Muscle of arm (tissue), 12 donors: ENCODE results near the gene TARM1. TPM values are rescaled to one million over a fixed set of nuclear protein-coding genes. Genes with fewer than 3 reads are reported as not detected.

ENCODE experiments used
- DNase-seq: peaks from one replicate; pipeline ENCODE4 v3.0.0-alpha.2; 2013
- polyA plus RNA-seq, 12 donors: library from polyadenylated mRNA; unstranded; fragments of 120-200 nt; gene quantifications; one replicate each; pipeline ENCODE4 v1.2.1, GENCODE V29; 2013; ENCODE audit not compliant: insufficient read length in 12 of 12

TARM1 gene
- polyA plus RNA-seq, 12 donors: 0.19 to 0.23 TPM; not detected in 10

- DNase-seq: no peak
Observed at GRCh38 chr19:54035215-54036178, 45.7 kb downstream of the TARM1 start.

GRCh38 chr19:54030895-54031586 is 50.1 kb downstream of the TARM1 start:
- no peak for DNase-seq

DNA sequence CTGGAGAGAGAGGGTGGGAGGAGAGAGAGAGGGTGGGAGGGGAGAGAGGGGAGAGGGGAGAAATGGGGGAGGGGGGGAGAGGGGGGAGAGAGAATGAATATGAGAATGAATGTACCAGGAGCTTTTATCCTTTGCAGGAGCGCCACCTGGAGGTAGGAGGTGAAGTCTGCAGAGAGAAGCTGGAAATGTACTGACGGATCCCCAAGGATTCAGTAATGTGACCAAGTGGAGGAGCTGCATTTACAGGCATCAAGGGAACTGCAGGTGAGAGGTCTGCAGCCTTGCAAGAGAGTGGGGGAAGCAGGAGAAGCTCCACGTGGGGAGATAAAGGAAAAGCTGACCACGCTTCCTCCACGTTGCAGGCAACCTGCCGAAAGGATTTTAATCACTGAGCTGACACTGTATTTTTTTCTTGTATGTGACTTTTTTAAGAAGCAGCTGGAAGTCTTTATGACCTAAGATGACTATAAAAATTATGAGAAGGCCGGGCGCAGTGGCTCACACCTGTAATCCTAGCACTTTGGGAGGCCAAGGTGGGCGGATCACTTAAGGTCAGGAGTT is 51.2 kb downstream of the TARM1 start:
- no peak for DNase-seq

GRCh38 chr19:54029301-54029700 is 51.9 kb downstream of the TARM1 start:
- DNase-seq: no peak

DNA sequence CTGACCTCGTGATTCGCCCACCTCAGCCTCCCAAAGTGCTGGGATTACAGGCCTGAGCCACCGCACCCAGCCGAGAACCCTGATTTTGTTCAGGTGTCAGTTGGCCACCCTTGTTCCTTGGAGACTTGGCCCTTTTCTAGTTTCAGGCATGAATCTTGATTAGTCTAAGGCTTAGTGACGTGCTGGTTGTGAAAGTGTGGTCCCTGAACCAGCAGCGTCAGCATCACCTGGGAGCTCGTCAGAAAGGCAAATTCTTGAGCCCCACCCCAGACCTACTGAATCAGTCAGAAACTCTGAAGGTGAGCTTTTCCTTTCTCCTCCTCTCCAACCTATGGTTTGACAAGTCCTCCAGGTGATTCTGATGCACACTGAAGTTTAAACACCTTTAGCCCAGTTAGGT is 54.5 kb downstream of the TARM1 start:
- DNase-seq: no peak

DNA sequence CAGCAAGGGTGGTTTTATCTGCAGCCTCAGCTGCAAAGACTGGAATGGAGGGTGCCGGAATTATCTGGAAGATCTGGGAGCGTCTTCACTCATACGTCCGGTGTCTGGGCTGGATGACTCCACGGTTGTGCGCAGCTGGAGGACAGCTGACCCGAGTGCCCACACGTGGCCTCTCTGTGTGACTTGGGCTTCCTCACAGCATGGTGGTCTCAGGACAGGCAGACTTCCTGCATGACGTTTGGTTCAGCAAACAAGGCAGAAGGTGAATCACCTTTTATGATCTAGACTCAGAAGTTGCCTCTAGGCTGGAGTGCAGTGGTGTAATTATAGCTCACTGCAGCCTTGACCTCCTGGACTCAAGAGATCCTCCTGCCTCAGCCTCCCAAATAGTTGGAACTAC is 56.5 kb downstream of the TARM1 start:
- DNase-seq: no peak

GRCh38 chr19:54023191-54023590 is 58.0 kb downstream of the TARM1 start:
- DNase-seq: no peak

DNA sequence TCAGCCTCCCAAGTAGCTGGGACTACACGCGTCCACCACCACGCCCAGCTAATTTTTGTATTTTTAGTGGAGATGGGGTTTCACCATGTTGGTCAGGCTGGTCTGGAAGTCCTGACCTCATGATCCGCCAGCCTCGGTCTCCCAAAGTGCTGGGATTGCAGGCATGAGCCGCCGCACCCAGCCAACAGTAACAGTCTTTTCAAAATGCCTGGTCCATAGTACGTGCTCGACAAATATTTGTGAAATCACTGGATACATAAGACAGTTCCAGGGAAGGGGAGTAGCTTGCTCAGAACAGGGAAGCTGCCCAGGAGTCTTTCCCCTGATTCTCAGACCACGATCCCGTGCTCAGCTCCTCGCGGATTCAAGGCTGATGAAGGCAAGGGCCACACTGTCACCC is 59.2 kb downstream of the TARM1 start:
- DNase-seq: no peak

- DNase-seq: no peak
Observed at GRCh38 chr19:54021363-54021762, 59.8 kb downstream of the TARM1 start.

Other genes with a start within 250 kb of the TARM1 start
- 1,000 to 10,000 TPM in 1 of 12 donors, 100 to 1,000 TPM in 11; 129 to 1,426 (median 184) TPM for gene MYADM, start 213.5 kb downstream of the TARM1 start, polyA plus RNA-seq
- gene PRKCG, start 199.2 kb downstream of the TARM1 start, polyA plus RNA-seq: 1 to 10 TPM in 2 of 12 donors, under 1 TPM in 6, not detected in 4; 0.09 to 4.5 (median 0.21) TPM
- gene CACNG7, start 172.1 kb downstream of the TARM1 start, polyA plus RNA-seq: under 1 TPM in 10 of 12 donors, not detected in 2; 0.14 to 0.34 (median 0.29) TPM
- 1 to 10 TPM in 3 of 12 donors, under 1 TPM in 7, not detected in 2; 0.29 to 1.4 (median 0.72) TPM for gene CACNG8, start 118.4 kb downstream of the TARM1 start, polyA plus RNA-seq
- 10 to 100 TPM in 11 of 12 donors, not detected in 1; 11.9 to 53.5 (median 26.8) TPM for gene CACNG6, start 89.7 kb downstream of the TARM1 start, polyA plus RNA-seq
- gene VSTM1, start 17.5 kb downstream of the TARM1 start, polyA plus RNA-seq: under 1 TPM in 3 of 12 donors, not detected in 9; 0.34 to 0.77 (median 0.37) TPM
- 1 to 10 TPM in 1 of 12 donors, under 1 TPM in 8, not detected in 3; 0.09 to 1.5 (median 0.32) TPM for gene OSCAR, start 19.4 kb upstream of the TARM1 start, polyA plus RNA-seq
- gene NDUFA3, start 21.5 kb upstream of the TARM1 start, polyA plus RNA-seq: 100 to 1,000 TPM in 4 of 12 donors, 10 to 100 TPM in 7, not detected in 1; 80.2 to 127 (median 95.8) TPM
- gene TFPT, start 34.3 kb upstream of the TARM1 start, polyA plus RNA-seq: 10 to 100 TPM in 11 of 12 donors, not detected in 1; 10.6 to 16.6 (median 12.5) TPM
- 10 to 100 TPM in 11 of 12 donors, not detected in 1; 40.3 to 64.0 (median 43.6) TPM for gene PRPF31, start 34.4 kb upstream of the TARM1 start, polyA plus RNA-seq
- gene CNOT3, start 56.4 kb upstream of the TARM1 start, polyA plus RNA-seq: 100 to 1,000 TPM in 1 of 12 donors, 10 to 100 TPM in 11; 29.8 to 595 (median 38.1) TPM
- gene LENG1, start 78.4 kb upstream of the TARM1 start, polyA plus RNA-seq: 10 to 100 TPM in 2 of 12 donors, 1 to 10 TPM in 9, not detected in 1; 6.1 to 11.9 (median 7.3) TPM
- 10 to 100 TPM in 1 of 12 donors, 1 to 10 TPM in 10, not detected in 1; 1.6 to 35.1 (median 3.5) TPM for gene TMC4, start 91.8 kb upstream of the TARM1 start, polyA plus RNA-seq
- 10 to 100 TPM in 11 of 12 donors, not detected in 1; 17.0 to 85.5 (median 27.2) TPM for gene MBOAT7, start 108.2 kb upstream of the TARM1 start, polyA plus RNA-seq
- gene TSEN34, start 109.9 kb upstream of the TARM1 start, polyA plus RNA-seq: 10 to 100 TPM in 11 of 12 donors, not detected in 1; 21.8 to 51.7 (median 29.9) TPM
- 1,000 to 10,000 TPM; 1,267 to 2,301 (median 1,915) TPM for gene RPS9, start 119.5 kb upstream of the TARM1 start, polyA plus RNA-seq
- gene LILRB3, start 141.6 kb upstream of the TARM1 start, polyA plus RNA-seq: 1 to 10 TPM in 10 of 12 donors, not detected in 2; 1.2 to 4.1 (median 2.4) TPM
- 1 to 10 TPM in 9 of 12 donors, under 1 TPM in 1, not detected in 2; 0.95 to 2.4 (median 1.7) TPM for gene LILRA6, start 161.4 kb upstream of the TARM1 start, polyA plus RNA-seq
- 10 to 100 TPM in 2 of 12 donors, 1 to 10 TPM in 9, not detected in 1; 5.5 to 10.6 (median 8.5) TPM for gene LILRB5, start 175.9 kb upstream of the TARM1 start, polyA plus RNA-seq
- 1 to 10 TPM in 10 of 12 donors, not detected in 2; 1.4 to 3.8 (median 1.8) TPM for gene LILRB2, start 199.7 kb upstream of the TARM1 start, polyA plus RNA-seq
- 1 to 10 TPM in 1 of 12 donors, under 1 TPM in 9, not detected in 2; 0.31 to 1.2 (median 0.57) TPM for gene LILRA5, start 231.8 kb upstream of the TARM1 start, polyA plus RNA-seq